Fibroblast of mammary gland (primary cell): Measurements from ENCODE around the gene FBXO45.
"Not testable (repeated sequence)": the region's sequence is repeated elsewhere in the genome, so short reads cannot be mapped to it uniquely, and the experiment has no call there.

Experiments used
- DNase-seq: peaks from one replicate; pipeline ENCODE4 v3.0.0-alpha.2; 2010; ENCODE audit warnings: low read depth
- H3K4me3 ChIP-seq: 2 replicates; pipeline ENCODE4 v1.5.1; 2011; ENCODE audit warnings: low read depth, mild to moderate bottlenecking, low read length, moderate library complexity; ENCODE audit not compliant: control insufficient read depth
- CTCF ChIP-seq: conservative IDR thresholded peaks from 2 replicates; pipeline ENCODE4 v1.5.1; 2011; ENCODE audit warnings: low read depth, low read length, inconsistent platforms; ENCODE audit not compliant: control insufficient read depth, insufficient read depth

Gene FBXO45

GRCh38 chr3:196544491-196544992 lies 23.9 kb upstream of the FBXO45 start:
- no peak for DNase-seq
- no peak for TF ChIP-seq CTCF
- no peak overlapping the region for H3K4me3 ChIP-seq

GRCh38 chr3:196546537-196546936 lies 21.9 kb upstream of the FBXO45 start:
- no peak overlapping the region for H3K4me3 ChIP-seq
- no peak for TF ChIP-seq CTCF
- DNase-seq, result no peak

GRCh38 chr3:196547067-196547466 lies 21.4 kb upstream of the FBXO45 start:
- TF ChIP-seq CTCF, result no peak
- H3K4me3 ChIP-seq, result no peak overlapping the region
- DNase-seq, result no peak

GRCh38 chr3:196549312-196549711 lies 19.1 kb upstream of the FBXO45 start:
- H3K4me3 ChIP-seq, DNase-seq: not testable (repeated sequence)

GRCh38 chr3:196550172-196550571 lies 18.3 kb upstream of the FBXO45 start:
- DNase-seq, H3K4me3 ChIP-seq: not testable (repeated sequence)

- no peak overlapping the region for H3K4me3 ChIP-seq
- TF ChIP-seq CTCF, result no peak
- DNase-seq, result no peak
These were observed 16.2 kb upstream of the FBXO45 start for GRCh38 chr3:196552253-196552652.

GRCh38 chr3:196553551-196553950 lies 14.9 kb upstream of the FBXO45 start:
- DNase-seq, result peak; percentile 14
- H3K4me3 ChIP-seq, result no peak overlapping the region
- no peak for TF ChIP-seq CTCF

- no peak for DNase-seq
These were observed 14.3 kb upstream of the FBXO45 start for GRCh38 chr3:196554205-196554604.

More at GRCh38 chr3:196554205-196554604, 14.3 kb upstream of the FBXO45 start:
- no peak for TF ChIP-seq CTCF
- no peak overlapping the region for H3K4me3 ChIP-seq
